Measurements from ENCODE around the gene ACSBG1.

ACSBG1 gene

GRCh38 chr15:78205337-78205736, 29.0 kb downstream of the ACSBG1 start:
- H3K27ac ChIP-seq = no peak overlapping the region
- no peak for DNase-seq (ENCODE audit: low read depth, low spot score)

- no peak for DNase-seq (ENCODE audit: low read depth, low spot score)
- no peak overlapping the region for H3K27ac ChIP-seq
Measured at GRCh38 chr15:78204351-78205309, 29.7 kb downstream of the ACSBG1 start.

GRCh38 chr15:78203346-78204225, 30.8 kb downstream of the ACSBG1 start:
- DNase-seq (ENCODE audit: low read depth, low spot score) = no peak
- no peak overlapping the region for H3K27ac ChIP-seq

GRCh38 chr15:78201281-78202190, 32.8 kb downstream of the ACSBG1 start:
- no peak for DNase-seq (ENCODE audit: low read depth, low spot score)
- no peak overlapping the region for H3K27ac ChIP-seq

- no peak for DNase-seq (ENCODE audit: low read depth, low spot score)
Measured at GRCh38 chr15:78200276-78200930, 34.0 kb downstream of the ACSBG1 start.

GRCh38 chr15:78197632-78198031, 36.7 kb downstream of the ACSBG1 start:
- H3K27ac ChIP-seq = no peak overlapping the region
- DNase-seq (ENCODE audit: low read depth, low spot score) = no peak

More at GRCh38 chr15:78200276-78200930, 34.0 kb downstream of the ACSBG1 start:
- no peak overlapping the region for H3K27ac ChIP-seq

GRCh38 chr15:78195735-78196201, 38.6 kb downstream of the ACSBG1 start:
- no peak for DNase-seq (ENCODE audit: low read depth, low spot score)
- H3K27ac ChIP-seq = no peak overlapping the region

GRCh38 chr15:78194568-78194925, 39.8 kb downstream of the ACSBG1 start:
- no peak overlapping the region for H3K27ac ChIP-seq
- DNase-seq (ENCODE audit: low read depth, low spot score) = no peak

GRCh38 chr15:78193731-78194567, 40.4 kb downstream of the ACSBG1 start:
- DNase-seq (ENCODE audit: low read depth, low spot score) = no peak
- H3K27ac ChIP-seq = no peak overlapping the region

- H3K27ac ChIP-seq = no peak overlapping the region
- DNase-seq (ENCODE audit: low read depth, low spot score) = no peak
Measured at GRCh38 chr15:78192826-78193594, 41.4 kb downstream of the ACSBG1 start.

GRCh38 chr15:78182821-78183220, 51.5 kb downstream of the ACSBG1 start:
- no peak for DNase-seq (ENCODE audit: low read depth, low spot score)
- H3K27ac ChIP-seq = no peak overlapping the region

GRCh38 chr15:78182336-78182700, 52.0 kb downstream of the ACSBG1 start:
- no peak overlapping the region for H3K27ac ChIP-seq
- no peak for DNase-seq (ENCODE audit: low read depth, low spot score)

- DNase-seq (ENCODE audit: low read depth, low spot score) = no peak
Measured at GRCh38 chr15:78179906-78180305, 54.5 kb downstream of the ACSBG1 start.

GRCh38 chr15:78179286-78179840, 55.0 kb downstream of the ACSBG1 start:
- H3K27ac ChIP-seq = no peak overlapping the region
- no peak for DNase-seq (ENCODE audit: low read depth, low spot score)

More at GRCh38 chr15:78179906-78180305, 54.5 kb downstream of the ACSBG1 start:
- H3K27ac ChIP-seq = no peak overlapping the region

GRCh38 chr15:78178064-78178463, 56.3 kb downstream of the ACSBG1 start:
- H3K27ac ChIP-seq = no peak overlapping the region
- DNase-seq (ENCODE audit: low read depth, low spot score) = no peak

- no peak for DNase-seq (ENCODE audit: low read depth, low spot score)
- H3K27ac ChIP-seq = no peak overlapping the region
Measured at GRCh38 chr15:78177447-78177873, 56.9 kb downstream of the ACSBG1 start.

GRCh38 chr15:78175330-78175729, 59.0 kb downstream of the ACSBG1 start:
- no peak for DNase-seq (ENCODE audit: low read depth, low spot score)
- H3K27ac ChIP-seq = no peak overlapping the region

All from epithelial cell of prostate (primary cell).